ENCODE results near the gene ANO7. TPM values are rescaled to one million over a fixed set of nuclear protein-coding genes. Genes with fewer than 3 reads are reported as not detected.

The ANO7 gene
- 1 to 10 TPM; 3.1 to 4.0 TPM for total RNA-seq

DNA sequence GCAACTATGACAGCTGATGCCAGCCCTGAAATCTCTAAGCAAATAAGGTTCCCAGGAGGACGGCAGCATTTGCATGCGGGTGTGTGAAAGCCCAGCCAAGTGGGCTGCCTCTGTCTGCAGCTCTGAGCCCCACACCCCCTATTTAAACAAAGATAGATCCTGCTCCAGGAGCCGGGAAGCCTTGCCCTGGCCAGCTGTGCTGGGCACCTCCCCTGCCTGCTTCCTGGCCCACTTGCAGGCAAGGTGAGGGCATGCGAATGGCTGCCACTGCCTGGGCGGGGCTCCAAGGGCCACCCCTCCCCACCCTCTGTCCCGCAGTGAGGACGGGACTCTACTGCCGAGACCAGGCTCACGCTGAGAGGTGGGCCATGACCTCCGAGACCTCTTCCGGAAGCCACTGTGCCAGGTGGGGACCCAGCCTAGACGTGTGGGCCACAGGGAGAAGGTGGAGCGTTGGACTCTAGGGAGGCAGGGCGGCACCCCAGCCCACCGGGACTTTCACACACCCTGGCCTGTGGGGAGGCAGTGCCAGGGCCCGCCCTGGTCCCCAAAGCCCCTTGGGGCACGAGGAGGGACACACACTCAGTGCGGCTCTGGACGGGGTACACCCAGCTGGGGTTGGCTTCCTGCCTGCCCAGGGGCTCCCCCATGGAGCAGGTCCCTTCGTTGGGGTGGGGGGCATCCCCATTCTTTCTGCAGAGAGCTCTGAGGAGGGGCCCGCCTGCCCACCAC lies at the start of gene ANO7:
TSS of gene ANO7 (plus strand) at position 317 of the 732 bp plus-strand sequence. CDS start 1,387 bp downstream, outside the sequence.
- ChIA-PET CTCF (no interaction called here), POLR2A (no interaction called here)

DNA sequence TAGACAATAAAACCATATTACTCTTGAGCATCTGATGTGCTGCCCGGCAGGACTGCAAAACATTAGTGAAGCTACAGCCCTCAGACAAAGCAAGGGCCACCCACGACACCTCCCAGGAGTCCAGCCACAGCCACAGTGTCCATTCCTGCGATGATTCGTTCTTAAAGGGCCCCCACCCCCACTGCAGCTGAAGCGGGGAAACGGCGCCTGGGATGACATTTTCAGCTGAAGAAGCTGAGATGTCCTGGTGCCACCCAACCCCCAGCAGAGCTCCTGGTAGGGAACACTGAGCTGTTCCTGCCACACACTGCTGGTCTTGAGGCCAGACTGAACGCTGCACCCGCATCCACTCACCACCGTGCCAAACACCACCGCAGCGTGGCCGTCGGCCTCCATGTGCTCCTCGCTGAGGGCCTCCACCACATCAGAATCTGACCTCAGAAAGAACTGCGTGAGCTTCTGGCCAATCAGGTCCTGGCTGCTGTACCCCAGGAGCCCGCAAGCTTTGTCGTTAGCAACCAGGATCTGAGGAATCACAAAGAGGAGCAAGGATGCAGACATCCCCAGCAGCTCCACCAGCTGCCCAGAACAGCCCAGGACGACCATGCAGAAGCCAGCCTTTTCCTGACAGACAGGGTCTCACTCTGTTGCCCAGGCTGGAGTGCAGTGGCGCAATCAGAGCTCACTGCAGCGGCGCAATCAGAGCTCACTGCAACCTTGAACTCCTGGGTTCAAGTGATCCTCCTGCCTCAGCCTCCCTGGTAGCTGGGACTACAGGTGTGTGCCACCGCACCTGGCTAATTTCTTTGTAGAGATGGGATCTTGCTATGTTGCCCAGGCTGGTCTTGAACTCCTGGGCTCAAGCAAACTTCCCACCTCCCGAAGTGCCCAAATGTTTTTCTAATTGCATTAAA lies 48.7 kb upstream of the ANO7 start:
- ChIA-PET POLR2A (no interaction called here), CTCF (no interaction called here)

- ChIA-PET CTCF (no interaction called here), POLR2A (no interaction called here)
Observed at GRCh38 chr2:241140445-241140840, 48.0 kb upstream of the ANO7 start.

DNA sequence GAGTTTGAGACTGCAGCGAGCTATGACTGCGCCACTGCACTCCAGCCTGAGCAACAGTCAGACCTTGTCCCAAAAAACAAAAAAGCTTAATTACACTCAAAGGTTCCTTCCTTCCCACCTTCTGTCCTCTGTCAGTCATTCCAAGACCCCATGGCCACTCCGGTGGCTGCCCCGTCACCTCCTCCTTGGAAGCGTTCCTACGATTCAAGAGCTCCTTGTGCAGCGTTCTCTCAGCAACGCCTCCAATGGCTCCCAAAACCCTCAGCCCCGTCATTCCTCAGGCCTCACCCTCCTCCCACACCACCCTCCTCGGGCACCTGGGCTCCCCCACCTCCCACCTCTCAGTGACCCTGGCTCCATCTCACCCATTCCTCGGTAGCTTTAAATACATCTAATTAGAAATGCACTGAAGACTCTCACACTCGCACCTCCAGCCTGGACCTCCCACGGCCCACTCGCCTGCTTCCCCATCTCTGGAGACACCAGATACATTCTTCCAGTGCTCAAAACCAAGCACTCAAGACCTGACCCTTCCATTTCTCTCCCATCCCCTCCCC lies 47.2 kb upstream of the ANO7 start:
- ChIA-PET CTCF (no interaction called here), POLR2A (no interaction called here)

DNA sequence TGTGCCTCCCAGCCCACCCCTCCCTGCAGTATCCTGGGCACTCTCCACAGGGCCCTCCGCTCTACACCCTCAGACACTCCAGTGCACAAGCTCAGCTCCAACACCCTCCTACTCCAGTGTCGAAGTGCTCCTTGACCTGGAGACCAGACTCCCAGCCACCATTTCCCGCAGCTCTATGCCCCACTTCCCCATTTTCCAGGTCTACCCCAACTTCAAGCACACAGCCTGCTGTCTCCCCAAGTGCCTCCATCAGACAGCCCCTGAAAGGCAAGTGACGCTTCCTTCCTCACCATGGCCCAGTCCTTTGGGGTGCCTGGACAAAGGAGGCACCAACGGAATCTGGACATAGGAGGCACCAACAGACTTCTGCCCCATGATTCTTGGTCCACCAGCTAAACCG lies 46.4 kb upstream of the ANO7 start:
- ChIA-PET POLR2A (no interaction called here), CTCF (no interaction called here)

DNA sequence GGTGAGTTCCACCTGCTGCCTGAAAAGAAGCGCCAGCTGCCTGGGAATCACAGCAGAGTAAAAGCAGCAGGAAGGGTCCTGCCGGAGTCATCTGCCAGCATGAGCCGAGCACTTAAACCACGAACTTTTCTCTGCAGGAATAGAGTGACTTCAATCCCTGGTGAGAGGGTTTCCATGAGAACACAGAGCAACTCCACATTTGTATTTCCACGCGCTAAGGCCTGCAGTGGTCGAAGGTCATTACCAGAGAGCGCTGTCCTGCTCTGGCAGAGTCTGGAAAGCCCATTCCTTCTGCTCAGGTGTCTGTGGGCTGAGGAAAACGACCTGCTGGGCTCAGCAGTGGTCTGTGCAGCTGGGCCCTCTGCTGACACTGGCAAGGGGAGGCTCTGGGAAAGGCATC lies 45.9 kb upstream of the ANO7 start:
- ChIA-PET CTCF (interaction anchor here (0.9 kb wide), 1 partner anchor 19 kb away, joined by 3 read pairs; no protein-coding TSS in a partner anchor), POLR2A (no interaction called here)

DNA sequence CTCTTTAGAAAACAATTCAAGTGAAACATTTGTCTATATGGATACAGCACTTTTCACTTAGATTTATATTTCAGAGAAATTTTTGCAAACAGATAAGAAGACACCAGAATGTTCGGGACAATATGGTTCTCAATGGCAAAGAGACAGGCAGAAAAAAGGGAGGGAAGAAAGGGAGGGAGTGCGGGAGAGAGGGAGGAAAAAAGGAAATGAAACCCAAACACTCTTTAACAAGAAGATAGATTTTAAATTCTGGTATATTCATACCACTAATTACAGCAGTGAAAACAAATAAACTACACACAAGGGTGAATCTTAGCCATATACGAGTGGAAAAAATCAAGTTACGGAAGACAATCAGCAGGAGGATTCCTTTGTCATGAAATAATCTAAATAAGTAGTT lies 42.2 kb upstream of the ANO7 start:
- ChIA-PET POLR2A (no interaction called here), CTCF (interaction anchor here (1.0 kb wide), 1 partner anchor 68 kb away, joined by 5 read pairs; no protein-coding TSS in a partner anchor)

DNA sequence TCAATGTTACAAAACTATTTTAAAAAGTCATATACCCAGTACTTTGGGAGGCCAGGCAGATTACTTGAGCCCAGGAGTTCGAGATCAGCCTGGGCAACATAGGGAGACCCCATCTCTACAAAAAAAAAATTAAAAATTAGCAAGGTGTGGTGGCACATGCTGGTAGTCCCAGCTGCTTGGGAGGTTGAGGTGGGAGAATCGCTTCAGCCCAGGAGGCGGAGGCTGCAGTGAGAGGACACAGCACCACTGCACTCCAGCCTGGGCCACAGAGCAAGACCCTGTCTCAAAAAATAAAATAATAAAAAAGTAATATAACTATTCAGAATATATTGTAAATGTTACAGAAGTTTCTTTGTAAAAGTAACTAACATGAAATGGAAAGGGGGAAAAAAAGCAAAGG lies 41.1 kb upstream of the ANO7 start:
- POLR2A ChIA-PET = no interaction called here
- CTCF ChIA-PET = interaction anchor here (1.0 kb wide), 1 partner anchor 69 kb away, joined by 5 read pairs; no protein-coding TSS in a partner anchor

DNA sequence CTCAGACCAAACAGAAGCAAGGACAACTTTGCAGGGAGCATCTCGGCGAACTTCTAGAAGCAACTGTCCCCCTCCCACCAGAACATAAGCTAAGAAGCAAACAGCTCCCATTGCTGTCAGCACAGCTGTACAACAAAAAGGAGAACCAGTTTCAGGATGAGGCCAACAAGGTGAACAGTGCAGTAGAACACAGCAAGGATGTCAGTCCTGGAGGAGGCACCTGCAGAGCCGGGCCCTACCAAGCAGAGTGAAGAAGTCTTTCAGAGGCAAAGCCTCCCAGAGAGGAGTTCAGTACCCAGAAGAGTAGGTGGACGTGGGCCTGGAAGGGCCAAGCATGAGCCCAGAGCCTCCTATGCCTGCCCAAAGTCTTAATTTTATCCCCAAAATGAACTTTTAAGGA lies 40.2 kb upstream of the ANO7 start:
- ChIA-PET CTCF (no interaction called here), POLR2A (no interaction called here)

DNA sequence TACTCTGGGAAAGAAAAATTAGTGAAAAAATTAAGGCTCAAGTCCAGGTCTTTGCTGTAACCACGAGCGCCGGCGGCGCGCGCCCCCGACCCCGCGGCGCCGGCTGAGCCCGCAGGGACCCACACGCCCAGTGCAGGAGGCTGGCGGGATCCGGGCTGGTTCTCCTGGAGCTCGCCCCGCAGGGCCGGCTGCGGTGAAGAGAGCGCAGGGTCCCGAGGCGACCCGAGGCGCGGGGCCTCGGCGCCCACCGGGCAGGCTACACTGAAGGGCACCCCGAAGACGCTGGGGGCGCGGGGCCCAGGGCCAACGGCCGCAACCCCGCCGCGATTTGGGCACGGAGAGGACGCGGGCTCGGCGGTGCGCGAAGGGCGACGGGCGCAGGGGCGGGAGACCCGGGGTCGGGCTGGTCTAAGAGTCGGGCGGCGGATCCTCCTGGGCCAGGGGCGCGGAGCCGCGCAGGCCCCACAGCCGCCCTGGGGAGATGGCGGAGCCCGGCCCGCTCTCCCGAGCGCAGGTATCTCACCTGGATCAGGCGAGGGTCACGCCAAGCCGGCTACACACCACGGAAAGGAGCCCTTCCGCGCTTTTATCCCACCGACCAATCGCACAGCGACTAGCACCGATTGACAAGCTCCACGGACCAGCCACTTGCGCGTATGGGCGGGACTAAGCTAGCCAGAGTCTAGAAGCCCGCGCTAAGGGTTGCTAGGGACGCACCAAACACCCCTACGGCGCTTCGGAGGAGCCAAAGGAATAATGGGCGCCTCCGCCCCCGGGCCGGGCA lies 39.4 kb upstream of the ANO7 start, which contains the start of gene PASK:
TSS of gene PASK (minus strand) at position 582 of the 784 bp plus-strand sequence. CDS start 6,440 bp downstream, outside the sequence.
- POLR2A ChIA-PET = interaction anchor here (0.8 to 2.2 kb wide), 5 partner anchors 23 to 67 kb away, joined by 3 to 8 read pairs (median 6); partner anchors contain the start of gene MTERF4
- CTCF ChIA-PET = interaction anchor here (1.3 to 2.0 kb wide), 4 partner anchors 36 to 71 kb away, joined by 4 to 9 read pairs (median 4); no protein-coding TSS in a partner anchor

- POLR2A ChIA-PET = interaction anchor here (0.6 to 2.2 kb wide), 7 partner anchors 23 to 108 kb away, joined by 3 to 8 read pairs (median 6); partner anchors contain the start of gene MTERF4
- CTCF ChIA-PET = interaction anchor here (0.6 to 2.0 kb wide), 5 partner anchors 37 to 695 kb away, joined by 3 to 9 read pairs (median 4); no protein-coding TSS in a partner anchor
Observed at GRCh38 chr2:241149675-241149924, 38.9 kb upstream of the ANO7 start.

- CTCF ChIA-PET = interaction anchor here (0.6 to 2.0 kb wide), 8 partner anchors 37 to 694 kb away, joined by 3 to 9 read pairs (median 4); no protein-coding TSS in a partner anchor
Observed at GRCh38 chr2:241149925-241150659, 38.4 kb upstream of the ANO7 start, which contains the start of gene PPP1R7. TSS of gene PPP1R7 (plus strand) at chr2:241150467. CDS start at chr2:241150496, 29 bp downstream.

GRCh38 chr2:241150660-241151530 lies 37.6 kb upstream of the ANO7 start:
- CTCF ChIA-PET = interaction anchor here (0.8 to 2.0 kb wide), 8 partner anchors 38 to 293 kb away, joined by 3 to 9 read pairs (median 4); no protein-coding TSS in a partner anchor
- POLR2A ChIA-PET = interaction anchor here (0.9 to 2.2 kb wide), 5 partner anchors 29 to 65 kb away, joined by 3 to 8 read pairs (median 6); no protein-coding TSS in a partner anchor

More at GRCh38 chr2:241149925-241150659, 38.4 kb upstream of the ANO7 start, which contains the start of gene PPP1R7:
- POLR2A ChIA-PET = interaction anchor here (0.6 to 2.2 kb wide), 8 partner anchors 24 to 108 kb away, joined by 3 to 8 read pairs (median 4); partner anchors contain the start of gene MTERF4

DNA sequence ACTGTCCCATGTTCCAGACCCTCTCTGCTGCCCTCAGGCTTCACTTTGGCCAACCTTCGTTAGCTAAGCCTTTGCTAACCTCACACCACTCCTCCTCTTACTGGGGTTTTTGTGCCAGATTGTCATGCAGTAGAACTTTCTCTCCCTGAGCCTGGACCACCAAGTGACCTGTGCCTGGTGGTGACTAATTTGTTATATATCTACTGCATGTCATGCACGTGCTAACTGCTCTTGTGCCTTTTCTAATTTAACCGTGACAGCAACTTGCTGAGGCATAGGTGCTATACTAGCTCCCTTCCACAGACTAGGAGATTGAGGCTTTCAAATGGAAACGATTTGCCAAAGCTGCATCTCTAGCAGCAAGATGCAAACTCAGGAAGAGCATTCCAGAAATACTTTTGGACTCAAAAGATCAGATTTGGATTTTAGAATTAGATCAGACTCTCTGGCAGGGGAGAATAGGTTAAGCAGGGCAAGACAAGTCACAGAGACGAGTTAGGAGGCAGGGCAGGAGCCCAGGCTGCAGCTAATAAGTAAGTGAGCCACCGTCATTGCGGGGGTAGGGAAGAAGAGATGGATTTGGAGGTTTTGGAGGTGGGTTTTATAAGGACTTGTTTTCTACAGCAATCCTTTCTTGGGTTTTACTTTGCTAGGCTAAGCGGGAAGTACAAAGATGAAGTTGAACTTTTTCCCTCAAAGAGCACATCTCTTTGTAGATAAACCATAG lies 36.4 kb upstream of the ANO7 start:
- ChIA-PET CTCF (interaction anchor here (1.5 kb wide), 2 partner anchors 74 to 79 kb away, joined by 3 to 5 read pairs; no protein-coding TSS in a partner anchor), POLR2A (interaction anchor here (0.8 kb wide), 1 partner anchor 164 kb away, joined by 3 read pairs; the partner anchor contains the start of genes HDLBP and SEPTIN2)

DNA sequence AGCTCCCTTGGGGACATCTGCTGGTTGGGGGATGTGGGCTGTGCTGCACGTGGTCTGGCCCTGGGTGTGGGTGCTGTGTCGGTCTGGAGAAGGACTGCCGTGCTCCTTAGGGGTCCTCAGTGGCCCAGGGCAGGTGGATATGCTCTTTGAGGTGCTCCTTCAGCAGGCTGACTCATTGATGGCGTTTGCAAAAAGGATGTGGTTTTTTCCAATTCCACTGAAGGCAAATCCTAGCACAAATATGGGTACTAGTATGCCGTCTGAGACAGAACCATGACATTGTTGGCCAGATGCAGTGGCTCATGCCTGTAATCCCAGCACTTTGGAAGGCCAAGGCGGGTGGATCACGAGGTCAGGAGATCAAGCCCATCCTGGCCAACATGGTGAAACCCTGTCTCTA lies 34.9 kb upstream of the ANO7 start:
- ChIA-PET POLR2A (no interaction called here), CTCF (no interaction called here)

GRCh38 chr2:241154915-241155314 lies 33.6 kb upstream of the ANO7 start:
- ChIA-PET POLR2A (interaction anchor here (0.8 kb wide), 1 partner anchor 45 kb away, joined by 3 read pairs; no protein-coding TSS in a partner anchor), CTCF (no interaction called here)

Data from activated CD8-positive, alpha-beta memory T cell treated with anti-CD3 and anti-CD28 coated beads for 36 hours (primary cell).